ENCODE data around the gene CKLF.

CKLF gene

DNA sequence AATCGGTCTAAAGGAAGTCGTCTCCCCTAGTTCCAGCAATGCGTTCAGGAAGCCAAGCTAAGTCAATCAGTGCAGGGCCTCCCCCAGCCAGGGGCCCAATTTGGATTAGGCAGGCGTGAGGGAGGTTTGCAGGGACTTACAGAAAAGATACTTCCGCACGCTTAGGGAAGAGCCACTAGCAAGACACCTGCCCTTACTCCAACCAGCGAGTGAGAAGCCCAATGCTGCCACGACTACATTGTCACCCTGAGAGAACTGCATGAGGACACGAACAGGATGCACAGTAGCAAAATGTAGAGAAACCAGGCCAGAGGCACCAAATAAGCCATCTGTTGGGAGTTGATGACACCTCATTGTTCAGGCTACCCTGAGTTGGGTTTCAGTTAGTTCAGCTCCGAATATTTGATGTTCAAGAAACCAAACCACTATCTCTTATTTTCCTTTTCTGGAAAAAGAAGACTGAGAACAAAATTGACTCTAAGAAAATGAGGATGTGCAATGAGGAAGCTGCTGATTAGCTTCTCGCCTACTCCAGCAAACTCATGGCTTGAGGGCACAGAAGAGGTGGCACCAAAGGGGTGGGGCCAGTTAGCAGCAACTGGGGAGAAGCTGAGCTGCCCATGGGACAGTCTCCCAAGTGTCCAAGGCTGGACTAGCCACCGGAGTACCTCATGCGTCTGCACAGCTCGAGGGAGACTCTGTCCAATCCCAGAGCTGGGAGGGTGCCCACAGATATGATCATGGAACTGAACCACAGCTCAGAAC, 31.8 kb upstream of the CKLF start:
- no peak overlapping the region for H3K4me3 ChIP-seq (ENCODE audit: low read depth, low read length)
- no peak for DNase-seq (ENCODE audit: low read depth)
- TF ChIP-seq, protein P1, sequence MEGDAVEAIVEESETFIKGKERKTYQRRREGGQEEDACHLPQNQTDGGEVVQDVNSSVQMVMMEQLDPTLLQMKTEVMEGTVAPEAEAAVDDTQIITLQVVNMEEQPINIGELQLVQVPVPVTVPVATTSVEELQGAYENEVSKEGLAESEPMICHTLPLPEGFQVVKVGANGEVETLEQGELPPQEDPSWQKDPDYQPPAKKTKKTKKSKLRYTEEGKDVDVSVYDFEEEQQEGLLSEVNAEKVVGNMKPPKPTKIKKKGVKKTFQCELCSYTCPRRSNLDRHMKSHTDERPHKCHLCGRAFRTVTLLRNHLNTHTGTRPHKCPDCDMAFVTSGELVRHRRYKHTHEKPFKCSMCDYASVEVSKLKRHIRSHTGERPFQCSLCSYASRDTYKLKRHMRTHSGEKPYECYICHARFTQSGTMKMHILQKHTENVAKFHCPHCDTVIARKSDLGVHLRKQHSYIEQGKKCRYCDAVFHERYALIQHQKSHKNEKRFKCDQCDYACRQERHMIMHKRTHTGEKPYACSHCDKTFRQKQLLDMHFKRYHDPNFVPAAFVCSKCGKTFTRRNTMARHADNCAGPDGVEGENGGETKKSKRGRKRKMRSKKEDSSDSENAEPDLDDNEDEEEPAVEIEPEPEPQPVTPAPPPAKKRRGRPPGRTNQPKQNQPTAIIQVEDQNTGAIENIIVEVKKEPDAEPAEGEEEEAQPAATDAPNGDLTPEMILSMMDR (IDR thresholded peaks at IDR 0.05; ENCODE audit: low read depth, low read length, missing control alignments) = no peak

DNA sequence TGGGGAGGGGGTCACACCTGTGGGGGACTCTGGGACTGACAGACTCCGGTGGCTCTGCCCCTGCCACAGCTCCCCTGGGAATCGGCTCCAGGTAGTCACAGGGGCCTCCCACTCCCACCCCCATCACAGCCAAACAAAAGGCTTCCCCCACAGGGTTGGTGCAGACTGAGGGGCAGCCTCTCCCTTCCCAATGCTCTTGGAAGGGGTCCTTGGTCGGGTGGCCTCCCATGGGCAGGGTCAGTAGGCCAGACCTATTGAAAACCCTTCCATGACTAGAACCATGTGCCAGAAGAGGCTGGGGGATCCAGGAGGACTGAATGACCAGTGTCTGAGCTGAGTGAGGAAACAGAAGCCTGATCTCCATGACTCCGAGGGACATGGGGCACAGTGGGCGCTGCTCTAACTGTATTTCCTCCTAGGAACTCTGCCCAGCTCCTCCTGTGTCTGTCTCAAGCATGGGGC, 31.1 kb upstream of the CKLF start:
- no peak for DNase-seq (ENCODE audit: low read depth)
- H3K4me3 ChIP-seq (ENCODE audit: low read depth, low read length) = no peak overlapping the region
- TF ChIP-seq, protein P1 (IDR thresholded peaks at IDR 0.05; ENCODE audit: low read depth, low read length, missing control alignments) = no peak

DNA sequence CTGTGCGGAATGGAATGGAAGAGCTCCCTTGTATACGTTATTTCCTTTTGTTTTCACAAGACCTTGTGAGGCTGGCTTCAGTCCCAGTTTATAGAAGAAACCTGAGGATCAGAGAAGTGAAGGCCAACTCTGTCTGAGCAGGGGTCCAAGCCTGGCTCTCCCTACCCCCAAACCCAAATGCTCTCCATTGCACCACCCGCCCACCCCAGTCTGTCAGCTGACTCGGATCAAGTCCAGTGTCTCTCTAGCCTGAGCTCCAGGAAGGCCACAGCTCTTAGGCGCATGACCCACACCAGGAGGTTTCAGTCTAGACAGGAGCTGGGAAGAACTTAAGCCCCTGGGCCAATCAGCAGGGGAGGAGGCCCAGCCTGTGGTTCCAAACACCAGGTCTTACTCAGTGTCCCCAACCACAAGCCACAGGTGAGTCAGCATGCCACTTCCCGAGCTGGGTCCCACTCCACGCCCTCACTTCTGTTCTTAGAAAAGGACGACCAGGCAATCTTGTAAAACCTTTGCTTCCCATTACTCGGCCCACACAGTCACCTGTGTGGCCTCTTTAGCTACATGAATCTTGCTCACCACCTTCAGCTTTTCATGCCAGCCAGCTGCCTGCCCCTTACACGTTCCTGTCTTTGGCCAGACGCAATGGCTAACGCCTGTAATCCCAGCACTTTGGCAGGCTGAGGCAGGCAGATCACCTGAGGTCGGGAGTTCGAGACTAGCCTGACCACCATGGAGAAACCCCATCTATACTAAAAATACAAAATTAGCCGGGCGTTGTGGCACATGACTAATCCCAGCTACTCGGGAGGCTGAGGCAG, 30.2 kb upstream of the CKLF start:
- TF ChIP-seq, protein P1 (IDR thresholded peaks at IDR 0.05; ENCODE audit: low read depth, low read length, missing control alignments) = no peak
- peak; percentile 90 for DNase-seq (ENCODE audit: low read depth)
- H3K4me3 ChIP-seq (ENCODE audit: low read depth, low read length) = no peak overlapping the region

DNA sequence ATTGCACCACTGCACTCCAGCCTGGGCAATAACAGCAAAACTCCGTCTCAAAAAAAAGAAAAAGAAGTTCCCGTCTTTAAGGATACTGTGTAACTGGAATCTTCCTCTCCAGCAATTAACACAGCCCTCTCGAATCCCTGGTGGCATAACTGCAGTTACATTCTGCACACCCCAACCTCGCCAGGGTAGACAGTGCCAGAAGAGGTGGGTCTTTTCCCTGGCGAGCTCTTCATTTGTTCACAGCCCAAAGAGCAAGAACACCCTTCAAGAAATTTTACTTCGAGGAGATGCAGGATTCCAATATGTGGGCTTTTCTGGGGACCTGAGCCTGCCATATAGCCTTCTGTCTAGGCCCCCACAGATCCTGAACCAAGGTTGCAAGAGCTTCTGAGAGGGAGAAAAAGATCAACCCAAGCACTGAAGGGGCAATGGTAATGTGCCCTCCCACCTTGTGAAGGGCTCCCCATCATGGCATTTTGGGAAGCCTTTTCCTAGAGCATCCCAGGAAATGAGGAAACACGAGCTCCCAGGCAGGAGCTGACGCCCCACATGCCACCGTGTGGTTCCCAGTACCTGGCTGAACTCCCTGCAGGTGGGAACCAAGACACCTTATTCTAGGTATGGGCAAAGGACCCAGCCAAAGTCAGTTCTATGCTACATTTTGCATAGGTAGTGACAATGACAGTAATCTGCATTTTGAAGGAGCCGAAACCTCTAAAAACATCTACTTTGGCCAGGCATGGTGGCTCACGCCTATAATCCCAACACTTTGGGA, 29.4 kb upstream of the CKLF start:
- TF ChIP-seq, protein P1 (IDR thresholded peaks at IDR 0.05; ENCODE audit: low read depth, low read length, missing control alignments) = no peak
- no peak overlapping the region for H3K4me3 ChIP-seq (ENCODE audit: low read depth, low read length)
- DNase-seq (ENCODE audit: low read depth) = no peak

DNA sequence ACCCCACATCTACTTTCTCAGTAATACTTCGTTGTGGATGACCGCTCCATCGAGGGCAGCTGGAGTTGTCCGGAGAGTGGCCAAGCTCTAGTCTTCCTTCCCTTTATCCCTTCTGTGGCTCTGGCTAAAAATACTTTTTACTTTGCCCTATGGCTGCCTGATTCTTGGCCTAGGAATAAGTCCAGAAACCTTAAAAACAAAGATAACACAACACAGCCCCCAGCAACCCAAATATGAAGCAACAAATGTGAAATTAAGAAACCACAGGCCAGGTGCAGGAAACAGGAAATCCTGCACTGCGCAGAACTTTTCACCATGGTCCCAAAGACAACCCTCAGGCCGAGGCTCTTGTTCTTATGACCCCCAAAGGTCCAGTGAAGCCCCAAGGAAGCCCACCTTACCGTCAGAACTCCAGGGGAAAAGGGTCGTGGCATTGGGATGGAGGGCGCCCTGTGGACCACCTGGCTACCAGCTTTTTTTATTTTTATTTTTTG, 28.5 kb upstream of the CKLF start:
- DNase-seq (ENCODE audit: low read depth) = peak; percentile 78
- no peak overlapping the region for H3K4me3 ChIP-seq (ENCODE audit: low read depth, low read length)
- TF ChIP-seq, protein P1 (IDR thresholded peaks at IDR 0.05; ENCODE audit: low read depth, low read length, missing control alignments) = no peak

DNA sequence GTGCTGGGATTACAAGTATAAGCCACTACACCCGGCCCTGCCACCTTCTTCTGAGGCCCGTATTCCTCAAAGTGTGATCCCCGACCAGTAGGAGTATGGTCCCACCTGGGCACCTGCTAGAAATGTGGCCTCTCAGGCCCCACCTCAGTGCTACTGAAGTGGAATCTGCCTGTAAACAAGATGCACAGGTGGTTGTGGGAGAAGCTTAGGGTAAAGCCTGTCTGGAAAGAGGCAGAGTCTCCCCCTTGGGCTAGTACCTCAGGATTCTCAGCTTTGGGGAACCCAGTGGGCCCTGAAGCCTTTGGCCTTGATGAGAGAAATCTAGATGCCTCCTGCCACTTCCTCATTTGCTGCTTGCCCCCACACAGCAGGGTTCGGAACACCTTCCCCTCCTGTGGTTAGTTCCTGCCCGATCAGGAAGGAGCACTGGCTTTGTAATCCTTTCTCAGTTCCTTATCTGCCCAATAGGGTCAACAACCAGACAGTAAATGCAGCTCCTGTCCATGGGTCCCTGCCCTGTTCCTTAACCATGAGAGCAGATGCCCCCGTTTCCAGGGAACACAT, 27.7 kb upstream of the CKLF start:
- peak; percentile 89 for DNase-seq (ENCODE audit: low read depth)
- TF ChIP-seq, protein P1 (IDR thresholded peaks at IDR 0.05; ENCODE audit: low read depth, low read length, missing control alignments) = peak; percentile 32
- no peak overlapping the region for H3K4me3 ChIP-seq (ENCODE audit: low read depth, low read length)
